ENCODE data around the gene PCBP3. TPM values are rescaled to one million over a fixed set of nuclear protein-coding genes. Genes with fewer than 3 reads are reported as not detected.
"Not testable (repeated sequence)": the region's sequence is repeated elsewhere in the genome, so short reads cannot be mapped to it uniquely, and the experiment has no call there.

Gene PCBP3
- total RNA-seq, 1 donor, result 2.2 TPM

DNA sequence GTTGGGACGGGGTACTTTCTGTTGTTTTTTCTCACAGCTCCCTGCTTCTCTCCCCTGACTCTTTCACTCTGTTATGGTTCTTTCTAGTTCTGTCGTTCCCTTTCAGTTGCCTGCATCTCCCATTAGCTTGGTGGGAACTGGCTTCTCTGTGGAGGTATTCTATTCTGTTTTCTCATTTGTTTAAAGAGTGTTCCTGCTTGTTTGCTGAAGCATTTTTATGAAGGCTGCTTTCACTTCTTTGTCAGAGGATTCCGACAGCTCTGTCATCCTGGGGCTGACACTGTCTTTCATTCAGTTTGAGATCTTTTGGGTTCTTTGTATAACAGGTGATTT, 242.0 kb downstream of the PCBP3 start:
- H3K9me3 ChIP-seq (ENCODE audit: low read depth, low read length), result no peaks in the 10 kb centered on the region
- no peaks in the 10 kb centered on the region for H3K27me3 ChIP-seq (ENCODE audit: insufficient read depth, low read length)
- H3K4me3 ChIP-seq (ENCODE audit: low read length), result no peak overlapping the region
- peaks cover 43% of the 10 kb centered on the region for H3K4me1 ChIP-seq (ENCODE audit: insufficient read depth, low read length)

- not testable (repeated sequence) for H3K4me3 ChIP-seq (ENCODE audit: low read length); H3K9me3 ChIP-seq (ENCODE audit: low read depth, low read length); H3K27me3 ChIP-seq (ENCODE audit: insufficient read depth, low read length)
- H3K4me1 ChIP-seq (ENCODE audit: insufficient read depth, low read length), result peaks cover 38% of the 10 kb centered on the region
Measured at GRCh38 chr21:45885930-45886601, 242.5 kb downstream of the PCBP3 start.

GRCh38 chr21:45886610-45887026, 243.1 kb downstream of the PCBP3 start:
- Histone ChIP-seq H3K9me3 (ENCODE audit: low read depth, low read length) (no peaks in the 10 kb centered on the region), H3K4me3 (ENCODE audit: low read length) (no peak overlapping the region), H3K4me1 (ENCODE audit: insufficient read depth, low read length) (peaks cover 40% of the 10 kb centered on the region), H3K27me3 (ENCODE audit: insufficient read depth, low read length) (no peaks in the 10 kb centered on the region)

- Histone ChIP-seq H3K9me3 (ENCODE audit: low read depth, low read length) (no peaks in the 10 kb centered on the region), H3K4me1 (ENCODE audit: insufficient read depth, low read length) (peaks cover 41% of the 10 kb centered on the region), H3K27me3 (ENCODE audit: insufficient read depth, low read length) (no peaks in the 10 kb centered on the region), H3K4me3 (ENCODE audit: low read length) (no peak overlapping the region)
Measured at GRCh38 chr21:45887120-45887611, 243.6 kb downstream of the PCBP3 start.

GRCh38 chr21:45887788-45888187, 244.3 kb downstream of the PCBP3 start:
- H3K27me3 ChIP-seq (ENCODE audit: insufficient read depth, low read length), result no peaks in the 10 kb centered on the region
- no peak overlapping the region for H3K4me3 ChIP-seq (ENCODE audit: low read length)
- peaks cover 46% of the 10 kb centered on the region for H3K4me1 ChIP-seq (ENCODE audit: insufficient read depth, low read length)
- no peaks in the 10 kb centered on the region for H3K9me3 ChIP-seq (ENCODE audit: low read depth, low read length)

DNA sequence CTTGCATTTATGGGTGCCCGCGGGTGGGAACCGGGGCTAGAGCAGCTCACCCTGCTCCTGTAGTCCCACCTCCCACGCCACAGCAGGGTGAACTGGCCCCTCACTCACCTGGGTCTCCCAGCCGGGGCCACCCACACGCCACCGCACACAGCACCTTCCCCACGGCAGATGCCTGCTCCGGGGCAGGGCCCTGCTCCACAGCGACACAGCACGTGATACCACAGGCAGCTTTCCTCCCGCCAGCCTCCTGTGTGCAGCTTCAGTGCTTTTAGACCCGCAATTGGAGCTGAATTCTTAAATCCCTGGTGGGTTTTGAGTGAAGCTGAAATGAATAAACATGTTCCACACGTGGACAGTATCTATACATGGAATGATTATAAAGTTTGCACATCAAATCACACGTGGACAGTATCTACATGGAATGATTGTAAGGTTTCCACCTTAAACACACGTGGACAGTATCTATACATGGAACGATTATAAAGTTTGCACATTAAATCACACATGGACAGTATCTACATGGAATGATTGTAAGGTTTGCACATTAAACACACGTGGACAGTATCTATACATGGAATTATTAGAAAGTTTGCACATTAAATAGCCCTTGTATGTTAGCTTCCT, 245.0 kb downstream of the PCBP3 start:
- no peak overlapping the region for H3K4me3 ChIP-seq (ENCODE audit: low read length)
- H3K9me3 ChIP-seq (ENCODE audit: low read depth, low read length), result no peaks in the 10 kb centered on the region
- peaks cover 48% of the 10 kb centered on the region for H3K4me1 ChIP-seq (ENCODE audit: insufficient read depth, low read length)
- no peaks in the 10 kb centered on the region for H3K27me3 ChIP-seq (ENCODE audit: insufficient read depth, low read length)

DNA sequence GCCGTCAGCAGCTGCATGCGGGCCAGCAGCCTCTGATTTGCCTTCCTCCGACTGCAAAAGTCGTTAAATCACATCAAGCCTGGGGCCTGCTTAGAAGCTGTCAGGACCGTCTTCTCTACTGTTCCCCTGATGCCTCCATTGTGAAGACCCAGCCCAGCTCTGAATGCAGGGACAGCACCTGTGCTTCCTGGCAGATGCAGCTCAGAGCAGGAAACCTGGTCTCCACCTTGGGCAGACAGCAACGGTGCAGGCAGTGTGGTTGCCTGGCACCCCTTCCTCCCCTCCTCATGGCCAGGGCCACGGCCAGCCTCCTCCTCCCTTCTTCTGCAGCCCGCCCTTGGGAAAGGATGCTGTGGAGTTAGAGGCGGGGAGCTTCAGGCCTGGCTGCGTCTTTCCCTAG, 245.7 kb downstream of the PCBP3 start:
- H3K4me1 ChIP-seq (ENCODE audit: insufficient read depth, low read length), result peaks cover 48% of the 10 kb centered on the region

GRCh38 chr21:45889961-45890360, 246.4 kb downstream of the PCBP3 start:
- Histone ChIP-seq H3K9me3 (ENCODE audit: low read depth, low read length) (no peaks in the 10 kb centered on the region), H3K4me3 (ENCODE audit: low read length) (no peak overlapping the region), H3K27me3 (ENCODE audit: insufficient read depth, low read length) (no peaks in the 10 kb centered on the region), H3K4me1 (ENCODE audit: insufficient read depth, low read length) (peaks cover 47% of the 10 kb centered on the region)

More for the DNA sequence above, 245.7 kb downstream of the PCBP3 start:
- Histone ChIP-seq H3K9me3 (ENCODE audit: low read depth, low read length) (no peaks in the 10 kb centered on the region), H3K27me3 (ENCODE audit: insufficient read depth, low read length) (no peaks in the 10 kb centered on the region), H3K4me3 (ENCODE audit: low read length) (no peak overlapping the region)

GRCh38 chr21:45891388-45892155, 248.0 kb downstream of the PCBP3 start:
- H3K4me1 ChIP-seq (ENCODE audit: insufficient read depth, low read length), result peaks cover 31% of the 10 kb centered on the region
- no peaks in the 10 kb centered on the region for H3K27me3 ChIP-seq (ENCODE audit: insufficient read depth, low read length)
- no peak overlapping the region for H3K4me3 ChIP-seq (ENCODE audit: low read length)
- H3K9me3 ChIP-seq (ENCODE audit: low read depth, low read length), result no peaks in the 10 kb centered on the region

- H3K4me1 ChIP-seq (ENCODE audit: insufficient read depth, low read length), result peaks cover 24% of the 10 kb centered on the region
- H3K9me3 ChIP-seq (ENCODE audit: low read depth, low read length), result no peaks in the 10 kb centered on the region
- no peak overlapping the region for H3K4me3 ChIP-seq (ENCODE audit: low read length)
- no peaks in the 10 kb centered on the region for H3K27me3 ChIP-seq (ENCODE audit: insufficient read depth, low read length)
Measured at GRCh38 chr21:45892156-45892915, 248.8 kb downstream of the PCBP3 start.

GRCh38 chr21:45892916-45893739, 249.6 kb downstream of the PCBP3 start:
- Histone ChIP-seq H3K27me3 (ENCODE audit: insufficient read depth, low read length) (no peaks in the 10 kb centered on the region), H3K9me3 (ENCODE audit: low read depth, low read length) (no peaks in the 10 kb centered on the region), H3K4me1 (ENCODE audit: insufficient read depth, low read length) (peaks cover 22% of the 10 kb centered on the region), H3K4me3 (ENCODE audit: low read length) (no peak overlapping the region)

GRCh38 chr21:45893740-45894449, 250.4 kb downstream of the PCBP3 start:
- H3K4me1 ChIP-seq (ENCODE audit: insufficient read depth, low read length), result peaks cover 21% of the 10 kb centered on the region
- H3K4me3 ChIP-seq (ENCODE audit: low read length), result no peak overlapping the region
- H3K27me3 ChIP-seq (ENCODE audit: insufficient read depth, low read length), result no peaks in the 10 kb centered on the region
- no peaks in the 10 kb centered on the region for H3K9me3 ChIP-seq (ENCODE audit: low read depth, low read length)

DNA sequence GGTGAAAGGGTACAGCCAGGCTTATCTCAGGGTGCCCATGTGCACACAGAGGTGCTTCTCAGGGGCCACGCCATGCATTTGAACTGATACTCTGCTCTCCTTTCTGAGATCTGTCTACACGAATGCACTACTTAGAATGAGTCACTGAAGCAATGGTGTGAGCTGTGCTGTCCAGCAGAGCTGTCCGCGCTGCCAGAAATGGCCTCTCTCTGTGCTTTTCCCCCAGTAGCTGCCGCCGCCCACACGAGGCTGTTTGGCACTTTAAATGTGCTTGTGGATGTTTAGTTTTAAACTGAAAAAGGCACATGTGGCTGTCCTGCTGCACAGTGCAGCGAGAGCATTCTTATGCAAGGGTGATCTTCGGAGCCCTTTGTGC, 250.9 kb downstream of the PCBP3 start:
- no peaks in the 10 kb centered on the region for H3K9me3 ChIP-seq (ENCODE audit: low read depth, low read length)
- H3K4me3 ChIP-seq (ENCODE audit: low read length), result no peak overlapping the region
- peaks cover 17% of the 10 kb centered on the region for H3K4me1 ChIP-seq (ENCODE audit: insufficient read depth, low read length)
- no peaks in the 10 kb centered on the region for H3K27me3 ChIP-seq (ENCODE audit: insufficient read depth, low read length)

All from mononuclear cell (primary cell).